ENCODE results near the gene SPATA32. TPM values are rescaled to one million over a fixed set of nuclear protein-coding genes. Genes with fewer than 3 reads are reported as not detected.

The SPATA32 gene
- total RNA-seq, 5 donors from 2014 or later (not counting 1 experiment from before 2014, with no cell fraction given): 0.37 to 0.55 (median 0.42) TPM; not detected in 1

DNA sequence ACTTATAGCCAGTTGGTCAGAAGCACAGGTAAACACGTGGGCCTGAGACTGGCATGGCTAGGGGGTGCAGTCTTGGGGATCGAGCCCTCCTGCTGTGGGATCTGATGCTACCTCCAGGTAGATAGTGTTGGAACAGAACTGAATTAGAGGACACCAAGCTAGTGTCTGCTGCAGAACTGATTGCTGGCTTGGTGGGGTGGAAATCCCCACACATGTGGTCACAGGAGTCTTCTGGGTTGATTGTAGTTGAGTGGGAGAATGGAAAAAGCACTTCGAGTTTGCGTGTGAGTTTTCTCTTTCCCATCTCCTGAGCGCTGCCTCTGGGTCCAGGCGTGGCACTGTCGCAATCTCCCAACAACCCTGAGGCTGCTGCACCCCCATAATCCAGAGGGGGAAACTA lies 8.0 kb upstream of the SPATA32 start:
- CTCF ChIA-PET: interaction anchor here in 1 of 2 donors (3.3 kb wide), 1 partner anchor 51 kb away, joined by 9 read pairs; no protein-coding TSS in a partner anchor
- peaks cover 35% of the 10 kb centered on the region for H3K36me3 Mint-ChIP-seq

DNA sequence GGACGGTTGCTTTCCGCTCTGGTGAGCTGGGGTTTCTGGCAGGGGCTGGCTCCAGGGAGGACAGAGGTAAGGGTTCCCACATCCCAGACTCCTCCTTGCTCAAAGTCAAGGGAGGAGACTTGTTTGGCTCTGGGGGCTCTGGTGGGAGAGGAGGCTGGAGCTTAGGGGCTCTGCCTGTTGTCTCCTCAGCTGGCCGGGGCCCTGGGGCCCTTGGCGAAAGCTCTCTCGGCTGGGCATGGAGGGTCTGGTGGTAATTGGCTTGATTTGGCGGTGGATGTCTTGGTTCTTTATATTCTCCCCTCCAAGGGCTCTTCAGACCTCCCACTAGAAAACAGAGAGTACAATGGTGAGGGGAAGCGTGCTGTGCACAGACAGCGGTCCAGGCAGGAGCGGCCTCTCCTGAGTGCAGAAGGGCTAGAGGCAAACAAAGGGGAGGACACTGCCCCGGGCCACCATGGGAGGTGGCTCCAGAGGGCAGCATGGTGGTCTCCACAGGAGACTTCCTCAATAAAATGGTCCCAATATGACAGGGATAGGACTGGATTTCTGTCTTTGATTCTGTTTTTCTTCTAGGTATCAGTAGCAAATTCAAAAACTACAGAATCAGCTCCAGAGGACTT lies 5.7 kb upstream of the SPATA32 start:
- Histone ChIP-seq H3K27ac (ENCODE audit: low read length) (no peak overlapping the region), H3K4me3 (ENCODE audit: control insufficient read depth in 1 of 2, extremely low read depth in 1 of 2, low read length in 1 of 2) (no peak overlapping the region), H3K4me1 (ENCODE audit: control insufficient read depth in 1 of 2, extremely low read depth in 1 of 2, insufficient read depth in 2 of 2, low read length in 2 of 2) (peaks cover 2 to 14% of the 10 kb centered on the region in 2 experiments), H3K27me3 (replicated peaks in 1 of 2; ENCODE audit: control insufficient read depth in 2 of 2, extremely low read depth in 1 of 2, insufficient read depth in 2 of 2, low read length in 1 of 2) (no peaks in the 10 kb centered on the region), H3K9me3 (no peaks in the 10 kb centered on the region), H3K36me3 (ENCODE audit: control insufficient read depth in 2 of 2, extremely low read depth in 1 of 2, insufficient read depth in 1 of 2, low read length in 1 of 2) (peaks cover 31 to 89% of the 10 kb centered on the region in 2 donors)
- DNase-seq (no peak), ATAC-seq (replicated peaks in 1 of 4) (no peak)
- no peaks in the 10 kb centered on the region for H3K9me3 Mint-ChIP-seq
- WGBS (ENCODE audit: insufficient coverage): 96% methylated on average over 4 of the region's 10 CpGs
- H3K36me3 Mint-ChIP-seq: peaks cover 24% of the 10 kb centered on the region
- ChIA-PET POLR2A (no interaction called here), CTCF (interaction anchor here (0.5 to 0.9 kb wide), 3 partner anchors 8 to 71 kb away, joined by 3 read pairs; no protein-coding TSS in a partner anchor)
- no peaks in the 10 kb centered on the region for H3K27me3 Mint-ChIP-seq
- no peak overlapping the region for H3K4me3 Mint-ChIP-seq
- peaks cover 7 to 10% (median 7%) of the 10 kb centered on the region in 3 donors for H3K4me1 Mint-ChIP-seq
- peak overlapping the region; percentile 22 to 59 for H3K27ac Mint-ChIP-seq

More for the DNA sequence above, 8.0 kb upstream of the SPATA32 start:
- Mint-ChIP-seq H3K4me1 (peaks cover 0 to 3% (median 0%) of the 10 kb centered on the region in 3 donors), H3K9me3 (no peaks in the 10 kb centered on the region), H3K27ac (peak overlapping the region; percentile 58 to 67), H3K4me3 (no peak overlapping the region), H3K27me3 (no peaks in the 10 kb centered on the region)
- no peak for DNase-seq
- Histone ChIP-seq H3K27ac (ENCODE audit: low read length) (no peak overlapping the region), H3K4me1 (ENCODE audit: control insufficient read depth in 1 of 2, extremely low read depth in 1 of 2, insufficient read depth in 2 of 2, low read length in 2 of 2) (peaks cover 0 to 4% of the 10 kb centered on the region in 2 experiments), H3K9me3 (no peaks in the 10 kb centered on the region), H3K27me3 (replicated peaks in 1 of 2; ENCODE audit: control insufficient read depth in 2 of 2, extremely low read depth in 1 of 2, insufficient read depth in 2 of 2, low read length in 1 of 2) (no peaks in the 10 kb centered on the region), H3K4me3 (ENCODE audit: control insufficient read depth in 1 of 2, extremely low read depth in 1 of 2, low read length in 1 of 2) (no peak overlapping the region), H3K36me3 (ENCODE audit: control insufficient read depth in 2 of 2, extremely low read depth in 1 of 2, insufficient read depth in 1 of 2, low read length in 1 of 2) (peaks cover 33 to 86% of the 10 kb centered on the region in 2 donors)
- POLR2A ChIA-PET: interaction anchor here (0.5 to 0.6 kb wide), 2 partner anchors 54 to 220 kb away, joined by 3 to 6 read pairs; no protein-coding TSS in a partner anchor
- ATAC-seq (replicated peaks in 1 of 4): no peak
- WGBS (ENCODE audit: insufficient coverage): 73% methylated on average over 6 of the region's 7 CpGs

DNA sequence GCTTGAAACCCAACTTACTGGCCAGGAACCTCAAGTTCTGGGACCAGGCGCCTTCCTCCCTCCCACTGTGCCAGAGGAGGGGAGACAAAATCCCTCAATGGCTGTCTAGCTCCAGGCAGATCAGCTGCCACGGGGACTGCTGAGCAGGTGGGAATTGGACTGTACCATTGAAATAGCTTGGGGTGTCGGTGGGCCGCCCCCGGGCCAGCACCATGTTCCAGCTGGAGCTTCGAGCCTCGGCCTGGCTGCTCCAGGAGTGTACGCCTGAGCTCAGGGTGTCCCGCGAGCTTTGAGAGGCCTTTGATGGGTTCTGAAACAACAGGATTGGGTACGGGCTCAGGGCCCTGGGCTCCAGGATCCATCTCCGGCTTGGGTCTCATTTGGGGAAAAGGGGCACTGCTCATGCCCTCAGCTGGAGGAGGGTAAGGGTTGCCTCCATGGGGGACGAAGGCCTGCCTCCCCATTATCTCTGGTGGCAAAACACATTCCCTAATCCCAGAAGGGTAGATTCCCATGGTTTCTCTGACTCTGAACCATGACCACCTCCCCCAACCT lies 4.6 kb upstream of the SPATA32 start:
- peaks cover 21% of the 10 kb centered on the region for H3K36me3 Mint-ChIP-seq
- DNase-seq: no peak
- no peaks in the 10 kb centered on the region for H3K27me3 Mint-ChIP-seq
- peak overlapping the region in 1 of 2 donors; percentile 52 for H3K27ac Mint-ChIP-seq
- ATAC-seq (replicated peaks in 1 of 4): no peak
- Histone ChIP-seq H3K27me3 (replicated peaks in 1 of 2; ENCODE audit: control insufficient read depth in 2 of 2, extremely low read depth in 1 of 2, insufficient read depth in 2 of 2, low read length in 1 of 2) (no peaks in the 10 kb centered on the region), H3K27ac (ENCODE audit: low read length) (no peak overlapping the region), H3K36me3 (ENCODE audit: control insufficient read depth in 2 of 2, extremely low read depth in 1 of 2, insufficient read depth in 1 of 2, low read length in 1 of 2) (peaks cover 31 to 80% of the 10 kb centered on the region in 2 donors), H3K9me3 (no peaks in the 10 kb centered on the region), H3K4me3 (ENCODE audit: control insufficient read depth in 1 of 2, extremely low read depth in 1 of 2, low read length in 1 of 2) (no peak overlapping the region), H3K4me1 (ENCODE audit: control insufficient read depth in 1 of 2, extremely low read depth in 1 of 2, insufficient read depth in 2 of 2, low read length in 2 of 2) (peaks cover 4 to 25% of the 10 kb centered on the region in 2 experiments)
- peaks cover 8 to 18% (median 12%) of the 10 kb centered on the region in 3 donors for H3K4me1 Mint-ChIP-seq
- H3K9me3 Mint-ChIP-seq: no peaks in the 10 kb centered on the region
- ChIA-PET CTCF (no interaction called here), POLR2A (no interaction called here)
- H3K4me3 Mint-ChIP-seq: no peak overlapping the region
- 96% methylated on average over 9 of the region's 13 CpGs for whole genome bisulfite sequencing (ENCODE audit: insufficient coverage)

DNA sequence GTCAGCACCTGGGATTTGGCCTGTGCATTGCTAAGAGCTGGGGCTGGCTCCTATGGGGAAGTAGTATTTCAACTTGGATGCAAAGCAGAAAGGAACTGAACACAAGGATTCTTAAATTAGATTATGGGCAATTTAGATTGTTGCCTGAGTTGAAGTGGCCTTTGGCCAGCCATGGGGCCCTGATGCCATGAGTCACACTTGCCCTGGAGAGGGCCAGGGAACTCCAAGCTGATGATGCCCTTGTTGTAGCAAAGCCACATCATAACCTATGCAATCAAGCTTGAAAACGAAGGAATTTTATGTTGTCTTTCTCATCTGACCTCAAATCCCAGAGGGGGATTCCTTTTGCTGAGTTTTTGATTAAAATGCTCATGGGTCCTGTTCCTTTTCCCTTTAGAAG lies 3.9 kb upstream of the SPATA32 start:
- peaks cover 31 to 77% of the 10 kb centered on the region in 2 donors for H3K36me3 ChIP-seq (ENCODE audit: control insufficient read depth in 2 of 2, extremely low read depth in 1 of 2, insufficient read depth in 1 of 2, low read length in 1 of 2)
- WGBS (ENCODE audit: insufficient coverage): no CpG with 5 or more reads among the region's 1 CpG

GRCh38 chr17:45264988-45265387 lies 3.1 kb upstream of the SPATA32 start:
- H3K4me1 Mint-ChIP-seq: peaks cover 23 to 28% (median 23%) of the 10 kb centered on the region in 3 donors
- no peak overlapping the region for H3K27ac ChIP-seq (ENCODE audit: low read length)
- H3K36me3 ChIP-seq (ENCODE audit: control insufficient read depth in 2 of 2, extremely low read depth in 1 of 2, insufficient read depth in 1 of 2, low read length in 1 of 2): peaks cover 36 to 69% of the 10 kb centered on the region in 2 donors
- ChIA-PET POLR2A (no interaction called here), CTCF (no interaction called here)
- peaks cover 4 to 29% of the 10 kb centered on the region in 2 experiments for H3K4me1 ChIP-seq (ENCODE audit: control insufficient read depth in 1 of 2, extremely low read depth in 1 of 2, insufficient read depth in 2 of 2, low read length in 2 of 2)
- 91% methylated on average over 6 of the region's 8 CpGs for WGBS (ENCODE audit: insufficient coverage)
- no peaks in the 10 kb centered on the region for H3K27me3 Mint-ChIP-seq
- peaks cover 18% of the 10 kb centered on the region for H3K36me3 Mint-ChIP-seq
- ATAC-seq (replicated peaks in 1 of 4) (no peak), DNase-seq (no peak)
- no peaks in the 10 kb centered on the region for H3K9me3 ChIP-seq
- no peaks in the 10 kb centered on the region for H3K9me3 Mint-ChIP-seq
- H3K4me3 ChIP-seq (ENCODE audit: control insufficient read depth in 1 of 2, extremely low read depth in 1 of 2, low read length in 1 of 2): no peak overlapping the region
- H3K4me3 Mint-ChIP-seq: no peak overlapping the region
- H3K27me3 ChIP-seq (replicated peaks in 1 of 2; ENCODE audit: control insufficient read depth in 2 of 2, extremely low read depth in 1 of 2, insufficient read depth in 2 of 2, low read length in 1 of 2): no peaks in the 10 kb centered on the region
- peak overlapping the region in 1 of 2 donors; percentile 61 for H3K27ac Mint-ChIP-seq

More for the DNA sequence above, 3.9 kb upstream of the SPATA32 start:
- no peaks in the 10 kb centered on the region for H3K27me3 ChIP-seq (replicated peaks in 1 of 2; ENCODE audit: control insufficient read depth in 2 of 2, extremely low read depth in 1 of 2, insufficient read depth in 2 of 2, low read length in 1 of 2)
- peaks cover 4 to 28% of the 10 kb centered on the region in 2 experiments for H3K4me1 ChIP-seq (ENCODE audit: control insufficient read depth in 1 of 2, extremely low read depth in 1 of 2, insufficient read depth in 2 of 2, low read length in 2 of 2)
- H3K27ac Mint-ChIP-seq: peak overlapping the region in 1 of 2 donors; percentile 52
- CTCF ChIA-PET: no interaction called here
- peaks cover 14 to 23% (median 16%) of the 10 kb centered on the region in 3 donors for H3K4me1 Mint-ChIP-seq
- DNase-seq: no peak
- no peak overlapping the region for H3K27ac ChIP-seq (ENCODE audit: low read length)
- H3K9me3 Mint-ChIP-seq: no peaks in the 10 kb centered on the region
- H3K4me3 ChIP-seq (ENCODE audit: control insufficient read depth in 1 of 2, extremely low read depth in 1 of 2, low read length in 1 of 2): no peak overlapping the region
- POLR2A ChIA-PET: no interaction called here
- H3K27me3 Mint-ChIP-seq: no peaks in the 10 kb centered on the region
- H3K9me3 ChIP-seq: no peaks in the 10 kb centered on the region
- ATAC-seq (replicated peaks in 1 of 4): no peak
- H3K36me3 Mint-ChIP-seq: peaks cover 21% of the 10 kb centered on the region
- H3K4me3 Mint-ChIP-seq: no peak overlapping the region

GRCh38 chr17:45264430-45264829 lies 2.5 kb upstream of the SPATA32 start:
- no peak overlapping the region for H3K4me3 ChIP-seq (ENCODE audit: control insufficient read depth in 1 of 2, extremely low read depth in 1 of 2, low read length in 1 of 2)
- H3K9me3 ChIP-seq: no peaks in the 10 kb centered on the region
- Mint-ChIP-seq H3K36me3 (peaks cover 14% of the 10 kb centered on the region), H3K9me3 (no peaks in the 10 kb centered on the region), H3K27ac (no peak overlapping the region), H3K4me1 (peaks cover 23 to 26% (median 23%) of the 10 kb centered on the region in 3 donors), H3K27me3 (no peaks in the 10 kb centered on the region), H3K4me3 (no peak overlapping the region)
- H3K36me3 ChIP-seq (ENCODE audit: control insufficient read depth in 2 of 2, extremely low read depth in 1 of 2, insufficient read depth in 1 of 2, low read length in 1 of 2): peaks cover 32 to 63% of the 10 kb centered on the region in 2 donors
- no peak overlapping the region for H3K27ac ChIP-seq (ENCODE audit: low read length)
- no peaks in the 10 kb centered on the region for H3K27me3 ChIP-seq (replicated peaks in 1 of 2; ENCODE audit: control insufficient read depth in 2 of 2, extremely low read depth in 1 of 2, insufficient read depth in 2 of 2, low read length in 1 of 2)
- CTCF ChIA-PET: no interaction called here
- ATAC-seq (replicated peaks in 1 of 4) (no peak), DNase-seq (no peak)
- peaks cover 4 to 29% of the 10 kb centered on the region in 2 experiments for H3K4me1 ChIP-seq (ENCODE audit: control insufficient read depth in 1 of 2, extremely low read depth in 1 of 2, insufficient read depth in 2 of 2, low read length in 2 of 2)
- POLR2A ChIA-PET: no interaction called here
- 98% methylated on average over 14 of the region's 14 CpGs for WGBS (ENCODE audit: insufficient coverage)

All from T-cell (primary cell).